A549 (cell line): ENCODE data around the gene DISC1. TPM values are rescaled to one million over a fixed set of nuclear protein-coding genes. Genes with fewer than 3 reads are reported as not detected.

Source experiments
- ATAC-seq, 2 experiments: fragments of 200-7000 bp in 1 of 2; fragments of >200 bp in 1 of 2; cut with Nextera tagmentation in 1 of 2; cut with Tn5 transposase in 1 of 2; 3 replicates each; pipeline versions ENCODE4 v1.8.0 to v1.9.1; 2018 to 2020; ENCODE audit warnings: mild to moderate bottlenecking in 1 of 2, moderate library complexity in 1 of 2
- CTCF ChIA-PET: fragments of 300-600 bp; sonication (Branson Sonifier 250); formaldehyde crosslinking; extraction: SDS; loops from one replicate; lab custom pipeline; 2021; ENCODE audit warnings: antibody characterized with exemption, inconsistent platforms; lab: Yijun Ruan, JAX
- POLR2A ChIA-PET: fragments of 350-600 bp; formaldehyde crosslinking; extraction: SDS; loops from one replicate; lab custom pipeline; 2021; ENCODE audit warnings: antibody characterized with exemption, inconsistent platforms; lab: Yijun Ruan, JAX
- DNase-seq, 2 experiments: peaks; one replicate each; pipeline versions ENCODE4 v3.0.0 to v3.0.0-alpha.2; 2011 to 2016; ENCODE audit warnings: low read depth in 1 of 2, low spot score in 1 of 2
- FAIRE-seq: peaks from 2 replicates; lab custom pipeline; 2011; peaks lifted over from hg19 to GRCh38; lab: Jason Lieb, UNC
- H3K27ac ChIP-seq, 2 experiments: fragments of >200 bp; sonication (Bioruptor Twin); formaldehyde crosslinking; 3 replicates each; pipeline ENCODE4 v1.5.1; 2016 to 2017
- H3K4me1 ChIP-seq: fragments of >200 bp; sonication (Bioruptor Twin); formaldehyde crosslinking; 3 replicates; pipeline ENCODE4 v1.6.1; 2016
- H3K4me2 ChIP-seq: fragments of >200 bp; sonication (Bioruptor Twin); formaldehyde crosslinking; 3 replicates; pipeline ENCODE4 v1.6.1; 2016
- H3K4me3 ChIP-seq: fragments of >200 bp; sonication (Bioruptor Twin); formaldehyde crosslinking; 3 replicates; pipeline ENCODE4 v1.5.1; 2016
- H3K9me3 ChIP-seq: fragments of >200 bp; sonication (Bioruptor Twin); formaldehyde crosslinking; 3 replicates; pipeline ENCODE4 v1.6.1; 2016
- BHLHE40 ChIP-seq: IDR thresholded peaks from 2 replicates; pipeline ENCODE4 v1.6.1; 2012; ENCODE audit warnings: low read depth, low read length, inconsistent platforms
- CBX8 ChIP-seq: fragments of 200-600 bp; sonication (generic); IDR thresholded peaks from 2 replicates; pipeline ENCODE4 v1.6.1; 2016
- CEBPB ChIP-seq, 2 experiments: fragments of >200 bp in 1 of 2; sonication (Bioruptor Twin) in 1 of 2; formaldehyde crosslinking in 1 of 2; IDR thresholded peaks; 2 replicates each; pipeline ENCODE4 v1.6.1; 2012 to 2016
- CHD2 ChIP-seq: fragments of 150-350 bp; IDR thresholded peaks from 2 replicates; pipeline ENCODE4 v1.6.1; 2014; ENCODE audit warnings: low read length; ENCODE audit not compliant: partially characterized antibody
- EHF ChIP-seq: fragments of 250-450 bp; sonication (Bioruptor Pico); IDR thresholded peaks from 2 replicates; pipeline ENCODE4 v1.5.0; 2020; ENCODE audit warnings: mild to moderate bottlenecking
- EP300 ChIP-seq, 2 experiments: fragments of >200 bp; sonication (Bioruptor Twin); formaldehyde crosslinking; IDR thresholded peaks; 2 replicates in 1 of 2; 3 replicates in 1 of 2; pipeline ENCODE4 v1.6.1; 2016 to 2017
- ESRRA ChIP-seq: fragments of 150-350 bp; IDR thresholded peaks from 2 replicates; pipeline ENCODE4 v1.6.1; 2014; ENCODE audit warnings: mild to moderate bottlenecking, low read length, borderline replicate concordance
- FOSL2 ChIP-seq, 2 experiments: fragments of 450-650 bp in 1 of 2; fragments of >200 bp in 1 of 2; sonication (Bioruptor Twin) in 1 of 2; formaldehyde crosslinking; IDR thresholded peaks; 2 replicates each; pipeline versions ENCODE4 v1.5.0 to v1.6.1; 2016 to 2020; ENCODE audit warnings: mild to moderate bottlenecking in 1 of 2, moderate library complexity in 1 of 2
- FOXS1 ChIP-seq: fragments of 250-450 bp; sonication (Bioruptor Pico); IDR thresholded peaks from 2 replicates; pipeline ENCODE4 v1.5.0; 2020; ENCODE audit warnings: mild to moderate bottlenecking, moderate library complexity
- HDAC2 ChIP-seq: fragments of 200-600 bp; sonication (generic); IDR thresholded peaks from 2 replicates; pipeline ENCODE4 v1.6.1; 2016
- HEYL ChIP-seq: fragments of 250-450 bp; sonication (Bioruptor Pico); IDR thresholded peaks from 2 replicates; pipeline ENCODE4 v1.8.0; 2021; ENCODE audit warnings: mild to moderate bottlenecking, moderate library complexity
- HOXA7 ChIP-seq: fragments of 250-450 bp; sonication (Bioruptor Pico); IDR thresholded peaks from 2 replicates; pipeline ENCODE4 v1.5.0; 2020; ENCODE audit warnings: mild to moderate bottlenecking, moderate library complexity
- JUN ChIP-seq, 2 experiments: fragments of >200 bp; sonication (Bioruptor Twin); formaldehyde crosslinking; IDR thresholded peaks; 2 replicates in 1 of 2; 3 replicates in 1 of 2; pipeline ENCODE4 v1.6.1; 2016 to 2017
- JUNB ChIP-seq: fragments of >200 bp; sonication (Bioruptor Twin); formaldehyde crosslinking; IDR thresholded peaks from 2 replicates; pipeline ENCODE4 v1.6.1; 2016
- KDM5A ChIP-seq: fragments of 200-600 bp; sonication (generic); IDR thresholded peaks from 2 replicates; pipeline ENCODE4 v1.6.1; 2016; ENCODE audit warnings: antibody characterized with exemption, mild to moderate bottlenecking
- MAFK ChIP-seq: fragments of 450-650 bp; IDR thresholded peaks from 2 replicates; pipeline ENCODE4 v1.6.1; 2014; ENCODE audit not compliant: partially characterized antibody
- NFE2L2 ChIP-seq: fragments of 150-350 bp; conservative IDR thresholded peaks from 2 replicates; pipeline ENCODE4 v1.6.1; 2014; ENCODE audit warnings: low read length
- NPAS2 ChIP-seq: fragments of 250-450 bp; sonication (Bioruptor Pico); IDR thresholded peaks from 2 replicates; pipeline ENCODE4 v1.8.0; 2022; ENCODE audit warnings: mild to moderate bottlenecking, moderate library complexity, borderline replicate concordance
- RAD21 ChIP-seq, 2 experiments: fragments of >200 bp in 1 of 2; sonication (Bioruptor Twin) in 1 of 2; formaldehyde crosslinking in 1 of 2; IDR thresholded peaks in 1 of 2; conservative IDR thresholded peaks in 1 of 2; 2 replicates in 1 of 2; 3 replicates in 1 of 2; pipeline ENCODE4 v1.6.1; 2012 to 2018; ENCODE audit warnings: inconsistent platforms in 1 of 2
- RCOR1 ChIP-seq: fragments of 150-350 bp; IDR thresholded peaks from 2 replicates; pipeline ENCODE4 v1.6.1; 2014; ENCODE audit warnings: antibody characterized with exemption, low read length, low read depth
- RFX5 ChIP-seq: fragments of 450-650 bp; IDR thresholded peaks from 2 replicates; pipeline ENCODE4 v1.7.1; 2014; ENCODE audit warnings: antibody characterized with exemption, mild to moderate bottlenecking, moderate library complexity
- SMC3 ChIP-seq: fragments of >200 bp; sonication (Bioruptor Twin); formaldehyde crosslinking; IDR thresholded peaks from 3 replicates; pipeline ENCODE4 v1.6.1; 2018; ENCODE audit warnings: inconsistent platforms
- TP53 ChIP-seq: fragments of 250-450 bp; sonication (Bioruptor Pico); IDR thresholded peaks from 2 replicates; pipeline ENCODE4 v1.5.0; 2021; ENCODE audit warnings: mild to moderate bottlenecking, moderate library complexity
- WGBS: methylation state at CpG from one replicate; pipeline ENCODE4 v1.1.6; 2017; ENCODE audit errors: missing lambda C conversion rate; 5-methylcytosine and 5-hydroxymethylcytosine counted together
- polyA plus RNA-seq, 4 experiments: library from polyadenylated mRNA; depleted of rRNA in 3 of 4; stranded (reverse); fragments of >200 nt; fragmentation: RNase III in 1 of 4; extraction: RNeasy Plus Mini Kit Qiagen cat#74134 plus additional on column Dnase treatment in 1 of 4; gene quantifications; 2 replicates in 3 of 4; 3 replicates in 1 of 4; pipeline ENCODE4 v1.2.3, GENCODE V29; 2011 to 2017
- TF ChIP-seq, protein P1 (sequence below): fragments of 200-600 bp; sonication (generic); IDR thresholded peaks from 2 replicates; pipeline ENCODE4 v1.6.1; 2016; ENCODE audit warnings: antibody characterized with exemption, mild to moderate bottlenecking, moderate library complexity
- TF ChIP-seq, protein P2 (sequence below): fragments of >200 bp; sonication (Bioruptor Twin); formaldehyde crosslinking; IDR thresholded peaks from 3 replicates; pipeline ENCODE4 v1.6.1; 2016
- TF ChIP-seq, protein P3 (sequence below): fragments of 450-650 bp; IDR thresholded peaks from 2 replicates; pipeline ENCODE4 v1.6.1; 2014; ENCODE audit warnings: antibody characterized with exemption
- TF ChIP-seq, protein P4 (sequence below): fragments of 250-450 bp; sonication (Bioruptor Pico); IDR thresholded peaks from 2 replicates; pipeline ENCODE4 v1.5.0; 2021; ENCODE audit warnings: mild to moderate bottlenecking, moderate library complexity, borderline replicate concordance
- TF ChIP-seq, protein P5 (sequence below): fragments of 150-350 bp; IDR thresholded peaks from 2 replicates; pipeline ENCODE4 v1.6.1; 2014; ENCODE audit warnings: low read depth, mild to moderate bottlenecking, low read length
- TF ChIP-seq, protein P6 (sequence below): IDR thresholded peaks from 2 replicates; pipeline ENCODE4 v1.6.1; 2012

Gene DISC1
- polyA plus RNA-seq, 2 of the 4 experiments (the other 2 are of a cell fraction) = 0.39 to 0.74 TPM

DNA sequence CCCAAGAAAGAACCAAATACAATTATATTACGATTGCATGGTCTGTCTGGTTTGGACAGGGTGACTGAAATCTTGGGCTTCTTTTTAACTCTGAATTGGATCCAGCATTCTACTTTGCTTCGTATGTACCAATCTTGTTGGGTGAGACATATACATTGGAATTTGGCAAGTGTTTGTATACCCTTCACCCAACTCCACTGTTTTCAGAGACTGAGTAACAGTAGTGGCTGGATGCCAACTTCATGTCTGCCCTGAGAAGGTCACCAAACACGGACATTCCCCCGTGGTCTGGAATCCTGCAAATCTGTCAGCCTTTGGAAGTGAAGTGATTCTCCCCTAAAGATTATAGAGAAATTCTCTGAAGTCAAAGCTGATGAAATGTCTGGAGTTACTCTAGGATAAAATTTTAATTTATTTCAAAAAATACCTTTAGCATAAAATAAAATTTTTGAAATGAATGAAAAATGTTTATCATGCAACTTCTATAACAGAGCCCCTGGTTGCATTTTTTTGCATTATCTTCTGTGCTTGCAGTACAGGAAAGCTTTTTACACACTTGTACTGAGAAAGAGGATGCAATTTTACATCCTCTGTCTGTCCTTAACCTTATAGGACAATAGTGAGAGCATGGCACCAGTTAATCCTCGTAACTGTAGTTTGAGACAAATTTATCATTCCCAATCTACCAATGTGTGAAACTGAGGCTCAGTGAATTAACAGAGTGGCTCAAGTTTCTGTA is 201.8 kb downstream of the DISC1 start (continued):
- TF ChIP-seq, protein P1, sequence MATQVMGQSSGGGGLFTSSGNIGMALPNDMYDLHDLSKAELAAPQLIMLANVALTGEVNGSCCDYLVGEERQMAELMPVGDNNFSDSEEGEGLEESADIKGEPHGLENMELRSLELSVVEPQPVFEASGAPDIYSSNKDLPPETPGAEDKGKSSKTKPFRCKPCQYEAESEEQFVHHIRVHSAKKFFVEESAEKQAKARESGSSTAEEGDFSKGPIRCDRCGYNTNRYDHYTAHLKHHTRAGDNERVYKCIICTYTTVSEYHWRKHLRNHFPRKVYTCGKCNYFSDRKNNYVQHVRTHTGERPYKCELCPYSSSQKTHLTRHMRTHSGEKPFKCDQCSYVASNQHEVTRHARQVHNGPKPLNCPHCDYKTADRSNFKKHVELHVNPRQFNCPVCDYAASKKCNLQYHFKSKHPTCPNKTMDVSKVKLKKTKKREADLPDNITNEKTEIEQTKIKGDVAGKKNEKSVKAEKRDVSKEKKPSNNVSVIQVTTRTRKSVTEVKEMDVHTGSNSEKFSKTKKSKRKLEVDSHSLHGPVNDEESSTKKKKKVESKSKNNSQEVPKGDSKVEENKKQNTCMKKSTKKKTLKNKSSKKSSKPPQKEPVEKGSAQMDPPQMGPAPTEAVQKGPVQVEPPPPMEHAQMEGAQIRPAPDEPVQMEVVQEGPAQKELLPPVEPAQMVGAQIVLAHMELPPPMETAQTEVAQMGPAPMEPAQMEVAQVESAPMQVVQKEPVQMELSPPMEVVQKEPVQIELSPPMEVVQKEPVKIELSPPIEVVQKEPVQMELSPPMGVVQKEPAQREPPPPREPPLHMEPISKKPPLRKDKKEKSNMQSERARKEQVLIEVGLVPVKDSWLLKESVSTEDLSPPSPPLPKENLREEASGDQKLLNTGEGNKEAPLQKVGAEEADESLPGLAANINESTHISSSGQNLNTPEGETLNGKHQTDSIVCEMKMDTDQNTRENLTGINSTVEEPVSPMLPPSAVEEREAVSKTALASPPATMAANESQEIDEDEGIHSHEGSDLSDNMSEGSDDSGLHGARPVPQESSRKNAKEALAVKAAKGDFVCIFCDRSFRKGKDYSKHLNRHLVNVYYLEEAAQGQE = no peak
- TF ChIP-seq HDAC2 (no peak), TP53 (no peak), HEYL (CRISPR knock-in tag) (no peak), JUN (IDR thresholded peaks at IDR 0.05) (peak; percentile 78 to 80), RFX5 (no peak), ESRRA (no peak), SMC3 (peak; percentile 2; the same call in 1 of the 3 replicates), CHD2 (no peak), RAD21 (conservative IDR thresholded peaks at IDR 0.05 in 1 of 2, IDR thresholded peaks at IDR 0.05 in 1 of 2) (peak in 1 of 2 experiments; percentile 43), RCOR1 (no peak), CEBPB (IDR thresholded peaks at IDR 0.05) (peak; percentile 69 to 89; a peak in 3 of 4 replicates), EHF (CRISPR knock-in tag) (no peak), JUNB (peak; percentile 90), FOXS1 (CRISPR knock-in tag) (no peak), KDM5A (no peak), EP300 (IDR thresholded peaks at IDR 0.05) (peak; percentile 55 to 79; a peak in 3 of 5 replicates)
- TF ChIP-seq, protein P2, sequence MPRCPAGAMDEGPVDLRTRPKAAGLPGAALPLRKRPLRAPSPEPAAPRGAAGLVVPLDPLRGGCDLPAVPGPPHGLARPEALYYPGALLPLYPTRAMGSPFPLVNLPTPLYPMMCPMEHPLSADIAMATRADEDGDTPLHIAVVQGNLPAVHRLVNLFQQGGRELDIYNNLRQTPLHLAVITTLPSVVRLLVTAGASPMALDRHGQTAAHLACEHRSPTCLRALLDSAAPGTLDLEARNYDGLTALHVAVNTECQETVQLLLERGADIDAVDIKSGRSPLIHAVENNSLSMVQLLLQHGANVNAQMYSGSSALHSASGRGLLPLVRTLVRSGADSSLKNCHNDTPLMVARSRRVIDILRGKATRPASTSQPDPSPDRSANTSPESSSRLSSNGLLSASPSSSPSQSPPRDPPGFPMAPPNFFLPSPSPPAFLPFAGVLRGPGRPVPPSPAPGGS = peak; percentile 74; the same call in 1 of the 3 replicates
- TF ChIP-seq, protein P3, sequence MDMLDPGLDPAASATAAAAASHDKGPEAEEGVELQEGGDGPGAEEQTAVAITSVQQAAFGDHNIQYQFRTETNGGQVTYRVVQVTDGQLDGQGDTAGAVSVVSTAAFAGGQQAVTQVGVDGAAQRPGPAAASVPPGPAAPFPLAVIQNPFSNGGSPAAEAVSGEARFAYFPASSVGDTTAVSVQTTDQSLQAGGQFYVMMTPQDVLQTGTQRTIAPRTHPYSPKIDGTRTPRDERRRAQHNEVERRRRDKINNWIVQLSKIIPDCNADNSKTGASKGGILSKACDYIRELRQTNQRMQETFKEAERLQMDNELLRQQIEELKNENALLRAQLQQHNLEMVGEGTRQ = no peak
- TF ChIP-seq, protein P4, sequence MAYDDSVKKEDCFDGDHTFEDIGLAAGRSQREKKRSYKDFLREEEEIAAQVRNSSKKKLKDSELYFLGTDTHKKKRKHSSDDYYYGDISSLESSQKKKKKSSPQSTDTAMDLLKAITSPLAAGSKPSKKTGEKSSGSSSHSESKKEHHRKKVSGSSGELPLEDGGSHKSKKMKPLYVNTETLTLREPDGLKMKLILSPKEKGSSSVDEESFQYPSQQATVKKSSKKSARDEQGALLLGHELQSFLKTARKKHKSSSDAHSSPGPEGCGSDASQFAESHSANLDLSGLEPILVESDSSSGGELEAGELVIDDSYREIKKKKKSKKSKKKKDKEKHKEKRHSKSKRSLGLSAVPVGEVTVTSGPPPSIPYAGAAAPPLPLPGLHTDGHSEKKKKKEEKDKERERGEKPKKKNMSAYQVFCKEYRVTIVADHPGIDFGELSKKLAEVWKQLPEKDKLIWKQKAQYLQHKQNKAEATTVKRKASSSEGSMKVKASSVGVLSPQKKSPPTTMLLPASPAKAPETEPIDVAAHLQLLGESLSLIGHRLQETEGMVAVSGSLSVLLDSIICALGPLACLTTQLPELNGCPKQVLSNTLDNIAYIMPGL = no peak

DNA sequence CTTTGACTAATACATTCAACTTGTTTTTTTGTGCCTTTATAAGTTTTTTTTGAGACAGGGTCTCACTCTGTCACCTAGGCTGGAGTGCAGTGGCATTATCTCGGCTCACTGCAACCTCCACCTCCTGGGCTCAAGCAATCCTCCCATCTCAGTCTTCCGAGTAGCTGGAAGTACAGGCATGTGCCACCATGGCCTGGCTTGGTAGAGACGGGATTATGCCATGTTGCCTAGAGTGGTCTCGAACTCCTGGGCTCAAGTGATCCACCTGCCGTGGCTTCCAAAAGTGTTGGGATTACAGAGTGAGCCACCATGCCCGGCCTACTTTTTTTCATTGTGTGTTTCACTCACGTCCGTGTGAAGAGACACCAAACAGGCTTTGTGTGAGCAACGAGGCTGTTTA is 202.7 kb downstream of the DISC1 start:
- H3K4me1 ChIP-seq = peaks cover 30% of the 10 kb centered on the region
- H3K4me2 ChIP-seq = peak overlapping the region; percentile 67; the same call in 1 of the 3 replicates
- CTCF ChIA-PET = no interaction called here
- 92% methylated on average over 7 of the region's 9 CpGs for WGBS
- H3K27ac ChIP-seq = peak overlapping the region; percentile 73 to 94
- DNase-seq (no peak), ATAC-seq (no peak), FAIRE-seq (no peak)
- POLR2A ChIA-PET = no interaction called here
- H3K9me3 ChIP-seq = no peaks in the 10 kb centered on the region
- no peak overlapping the region for H3K4me3 ChIP-seq
- TF ChIP-seq BHLHE40 (no peak), RFX5 (no peak), SMC3 (no peak), CBX8 (no peak), HOXA7 (CRISPR knock-in tag) (no peak), NPAS2 (CRISPR knock-in tag) (no peak), NFE2L2 (no peak), MAFK (no peak), FOSL2 (IDR thresholded peaks at IDR 0.05) (no peak), FOSL2 (CRISPR knock-in tag; IDR thresholded peaks at IDR 0.05) (no peak)
- TF ChIP-seq, protein P5, sequence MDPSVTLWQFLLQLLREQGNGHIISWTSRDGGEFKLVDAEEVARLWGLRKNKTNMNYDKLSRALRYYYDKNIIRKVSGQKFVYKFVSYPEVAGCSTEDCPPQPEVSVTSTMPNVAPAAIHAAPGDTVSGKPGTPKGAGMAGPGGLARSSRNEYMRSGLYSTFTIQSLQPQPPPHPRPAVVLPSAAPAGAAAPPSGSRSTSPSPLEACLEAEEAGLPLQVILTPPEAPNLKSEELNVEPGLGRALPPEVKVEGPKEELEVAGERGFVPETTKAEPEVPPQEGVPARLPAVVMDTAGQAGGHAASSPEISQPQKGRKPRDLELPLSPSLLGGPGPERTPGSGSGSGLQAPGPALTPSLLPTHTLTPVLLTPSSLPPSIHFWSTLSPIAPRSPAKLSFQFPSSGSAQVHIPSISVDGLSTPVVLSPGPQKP = no peak
- TF ChIP-seq, protein P6, sequence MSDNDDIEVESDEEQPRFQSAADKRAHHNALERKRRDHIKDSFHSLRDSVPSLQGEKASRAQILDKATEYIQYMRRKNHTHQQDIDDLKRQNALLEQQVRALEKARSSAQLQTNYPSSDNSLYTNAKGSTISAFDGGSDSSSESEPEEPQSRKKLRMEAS = no peak
- TF ChIP-seq, protein P4 = no peak
